NCI-H748 (cell line): ENCODE data around the gene FBXL22.

ENCODE experiments used
- DNase-seq: peaks from one replicate; lab custom pipeline; 2025; ENCODE audit not compliant: unreplicated experiment; lab: John Stamatoyannopoulos, UW

The FBXL22 gene

GRCh38 chr15:63593705-63594671 lies 3.2 kb upstream of the FBXL22 start:
- no peak for DNase-seq

- no peak for DNase-seq
Observed at GRCh38 chr15:63595065-63595464, 2.1 kb upstream of the FBXL22 start.

GRCh38 chr15:63595688-63596087 lies 1.5 kb upstream of the FBXL22 start:
- DNase-seq, result no peak

GRCh38 chr15:63596676-63597037 lies 530 bp upstream of the FBXL22 start:
- DNase-seq, result no peak

- DNase-seq, result no peak
Observed at GRCh38 chr15:63597821-63598220, 634 bp downstream of the FBXL22 start.

GRCh38 chr15:63598473-63599400 lies 1.6 kb downstream of the FBXL22 start:
- DNase-seq, result no peak

GRCh38 chr15:63599401-63600000 lies 2.3 kb downstream of the FBXL22 start:
- peak; percentile 26 for DNase-seq

- DNase-seq, result peak; percentile 31
Observed at GRCh38 chr15:63600001-63600615, 2.9 kb downstream of the FBXL22 start.

- peak; percentile 94 for DNase-seq
Observed at GRCh38 chr15:63600616-63601025, 3.4 kb downstream of the FBXL22 start.

GRCh38 chr15:63601026-63601703 lies 4.0 kb downstream of the FBXL22 start:
- peak; percentile 57 for DNase-seq

GRCh38 chr15:63601704-63602185 lies 4.6 kb downstream of the FBXL22 start:
- peak; percentile 67 for DNase-seq

- DNase-seq, result no peak
Observed at GRCh38 chr15:63602595-63602994, 5.4 kb downstream of the FBXL22 start.

GRCh38 chr15:63603516-63603915 lies 6.3 kb downstream of the FBXL22 start:
- DNase-seq, result no peak

- DNase-seq, result no peak
Observed at GRCh38 chr15:63604281-63604680, 7.1 kb downstream of the FBXL22 start.

- no peak for DNase-seq
Observed at GRCh38 chr15:63605036-63605435, 7.8 kb downstream of the FBXL22 start.

GRCh38 chr15:63605816-63606215 lies 8.6 kb downstream of the FBXL22 start:
- no peak for DNase-seq

- DNase-seq, result no peak
Observed at GRCh38 chr15:63606308-63606707, 9.1 kb downstream of the FBXL22 start.

GRCh38 chr15:63608989-63609388 lies 11.8 kb downstream of the FBXL22 start:
- no peak for DNase-seq

- DNase-seq, result no peak
Observed at GRCh38 chr15:63609448-63609847, 12.3 kb downstream of the FBXL22 start.

GRCh38 chr15:63610209-63610841 lies 13.1 kb downstream of the FBXL22 start:
- DNase-seq, result peak; percentile 59
